ENCODE data around the gene CFAP46.
"Not testable (repeated sequence)": the region's sequence is repeated elsewhere in the genome, so short reads cannot be mapped to it uniquely, and the experiment has no call there.

Gene CFAP46

DNA sequence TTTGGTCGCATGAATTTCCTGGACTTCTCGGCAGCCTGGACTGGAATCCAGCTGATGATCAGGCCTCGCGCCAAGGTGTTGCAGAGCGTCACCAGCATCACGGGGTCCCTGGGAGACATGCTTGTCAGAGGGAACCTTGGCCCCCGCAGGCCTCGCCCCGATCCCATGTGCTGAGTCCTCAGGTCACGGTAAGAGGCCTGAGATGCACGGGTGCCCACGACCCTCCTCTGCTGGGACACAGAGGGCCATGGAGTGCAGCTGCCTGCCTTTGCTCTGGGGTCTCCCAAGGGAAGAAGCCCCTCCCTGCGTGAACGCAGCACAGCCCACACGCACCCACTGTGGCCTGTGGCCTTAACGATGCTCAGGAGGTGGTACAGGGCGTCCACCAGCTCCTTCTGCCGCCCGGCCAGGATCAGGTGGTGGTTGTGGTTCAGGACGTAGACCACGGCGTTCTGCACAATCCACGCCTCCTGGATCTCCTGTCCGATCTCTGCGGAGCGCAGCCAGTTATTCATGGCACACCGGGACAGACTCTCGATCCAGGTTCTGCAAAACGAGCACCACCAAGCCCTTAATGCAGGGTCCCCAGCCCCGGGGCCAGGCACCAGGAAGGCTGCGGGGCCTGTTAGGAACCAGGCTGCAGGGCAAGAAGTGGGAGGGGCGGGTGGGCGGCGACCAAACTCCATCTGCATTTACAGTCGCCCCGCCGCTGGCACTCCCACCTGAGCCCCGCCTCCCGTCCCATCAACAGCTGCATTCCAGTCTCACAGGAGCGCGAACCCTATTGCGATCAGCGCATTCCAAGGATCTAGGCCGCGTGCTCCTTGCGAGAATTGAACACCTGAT, 29.4 kb downstream of the CFAP46 start:
- no peak for DNase-seq

DNA sequence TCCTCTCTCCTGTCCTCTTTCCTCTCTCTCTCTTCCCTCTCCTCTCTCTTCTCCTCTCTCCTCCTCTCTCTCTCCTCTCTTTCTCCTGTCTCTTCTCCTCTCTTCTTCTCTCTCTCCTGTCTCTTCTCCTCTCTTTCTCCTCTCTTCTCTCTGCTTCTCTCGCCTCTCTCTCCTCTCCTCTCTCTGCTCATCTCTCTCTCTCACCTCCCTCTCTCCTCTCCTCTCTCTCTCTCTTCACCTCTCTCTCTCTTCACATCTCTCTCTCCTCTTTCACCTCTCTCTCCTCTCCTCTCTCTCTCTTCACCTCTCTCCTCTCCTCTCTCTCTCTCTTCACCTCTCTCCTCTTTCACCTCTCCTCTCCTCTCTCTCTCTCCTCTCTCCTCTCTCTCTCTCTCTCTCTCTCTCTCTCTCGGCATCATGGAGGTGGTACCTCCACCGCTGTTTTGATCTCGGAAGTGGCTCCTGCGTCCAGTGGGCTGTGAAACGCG, 30.1 kb downstream of the CFAP46 start:
- no peak for DNase-seq

DNA sequence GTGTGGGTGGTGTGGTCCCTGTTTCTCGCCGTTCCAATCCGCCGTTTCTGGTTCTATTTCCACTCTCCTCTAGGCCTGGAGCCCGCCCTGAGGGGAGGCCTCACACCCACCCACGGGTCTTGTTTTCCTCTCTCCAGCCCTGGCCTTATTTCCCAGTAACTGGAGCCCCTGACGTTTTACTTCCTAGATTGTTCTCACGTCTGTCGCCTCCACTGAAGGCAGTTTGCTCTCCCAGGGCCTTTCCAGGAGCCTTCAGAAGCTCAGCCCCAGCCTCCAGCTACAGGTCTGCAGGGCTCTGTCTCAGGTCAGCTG, 30.6 kb downstream of the CFAP46 start:
- no peak for DNase-seq

DNA sequence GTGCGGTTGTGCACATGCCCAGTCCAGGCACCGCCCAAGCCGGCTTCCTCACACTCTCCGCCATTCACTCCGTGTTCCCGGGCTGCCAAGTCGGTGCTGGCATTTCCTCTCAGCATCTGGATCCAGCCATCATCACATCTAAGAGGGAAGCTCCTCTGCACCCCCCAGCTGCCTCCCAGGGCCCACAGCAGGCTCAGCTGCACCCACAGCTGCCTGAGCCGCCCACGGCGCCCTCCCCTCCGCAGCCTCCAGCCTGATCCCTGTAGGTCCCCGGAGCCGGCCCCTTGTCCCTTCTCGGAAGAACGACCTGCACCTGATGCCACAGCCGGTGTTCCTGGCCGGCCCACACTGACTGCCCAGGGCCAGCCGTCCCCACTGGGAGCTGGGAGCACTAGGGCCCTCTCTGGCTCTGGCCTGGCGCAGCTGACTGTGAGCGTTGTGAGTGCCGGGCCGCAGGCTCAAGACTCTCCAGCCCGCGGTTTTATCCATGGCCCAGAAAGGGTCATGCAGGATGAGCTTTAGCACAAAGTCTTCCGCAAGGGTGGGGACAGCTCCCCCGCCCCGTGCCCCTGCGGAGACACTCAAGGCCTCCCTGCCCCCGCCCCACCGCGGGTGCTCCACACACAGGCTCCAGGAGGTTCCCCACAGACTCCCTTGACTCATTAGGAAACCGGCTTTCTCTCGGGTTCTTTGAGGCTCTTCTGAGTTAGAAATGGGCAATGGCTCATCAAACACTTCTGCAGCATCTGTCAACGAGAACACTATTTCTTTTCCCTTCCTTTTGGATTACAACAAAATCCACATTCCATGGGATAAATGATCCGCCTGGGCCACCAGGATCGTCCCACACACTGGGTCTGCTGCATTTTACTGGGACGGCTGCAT, 31.2 kb downstream of the CFAP46 start:
- DNase-seq, result no peak

DNA sequence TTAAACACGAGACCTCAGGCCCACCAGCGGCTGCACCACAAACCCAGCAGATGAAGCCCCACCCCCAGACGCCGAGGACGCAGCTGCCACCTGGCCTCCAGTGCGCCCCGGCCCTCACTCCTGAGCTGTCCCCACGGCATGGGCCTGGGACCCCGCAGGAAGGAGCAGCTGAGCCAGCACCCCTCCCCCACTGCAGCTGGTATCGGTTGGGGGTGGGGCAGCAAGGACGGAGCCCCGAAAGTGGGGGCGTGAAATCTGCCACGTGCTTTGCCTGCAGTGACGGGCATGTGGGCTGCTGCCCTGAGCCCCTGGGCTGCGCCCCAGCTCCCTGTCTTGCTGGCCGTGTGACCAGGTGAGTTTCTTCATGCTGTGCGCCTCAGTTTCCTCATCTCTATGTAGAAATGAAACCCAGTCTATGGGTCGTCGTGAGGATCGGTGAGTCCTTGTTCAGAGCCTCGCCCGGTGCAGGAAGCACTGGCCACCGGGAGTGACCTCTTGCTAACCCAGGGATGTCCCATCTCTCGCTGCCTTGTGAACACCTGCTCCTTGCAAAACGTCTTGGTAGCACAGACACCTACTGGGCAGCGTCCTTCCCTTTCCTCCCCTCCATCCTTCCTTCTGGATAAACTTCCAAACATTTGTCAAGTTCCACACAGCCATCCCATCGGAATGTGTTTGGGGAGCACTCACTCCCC, 32.0 kb downstream of the CFAP46 start:
- DNase-seq, result no peak

DNA sequence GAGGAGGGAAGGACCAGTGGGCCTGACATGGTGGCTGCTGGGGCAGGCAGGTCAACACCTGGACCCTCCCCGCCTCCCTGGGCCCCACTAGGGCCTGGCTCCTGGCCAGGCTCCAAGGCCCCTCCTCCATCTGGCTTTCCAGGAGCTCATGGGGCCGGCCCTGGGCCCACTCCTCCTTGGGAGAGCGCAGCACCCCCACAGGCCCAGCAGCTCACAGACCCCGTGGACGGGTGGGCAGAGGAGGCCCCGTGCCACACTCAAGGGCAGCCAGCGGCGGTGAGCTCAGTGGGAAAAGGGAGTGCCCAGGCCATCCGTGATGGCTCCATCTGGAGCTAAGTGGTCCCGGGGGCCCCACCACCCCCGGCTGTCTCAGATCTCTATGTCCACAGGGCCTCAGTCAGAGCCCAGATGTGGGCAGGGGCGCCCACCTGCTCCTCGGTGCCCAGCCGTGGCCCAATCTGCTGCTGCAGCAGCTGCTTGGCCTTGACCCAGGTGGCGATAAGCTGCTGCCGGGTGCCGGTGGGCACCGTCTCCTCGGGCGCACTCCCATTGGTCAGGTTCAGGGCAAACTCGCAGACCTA, 32.8 kb downstream of the CFAP46 start:
- DNase-seq, result no peak

DNA sequence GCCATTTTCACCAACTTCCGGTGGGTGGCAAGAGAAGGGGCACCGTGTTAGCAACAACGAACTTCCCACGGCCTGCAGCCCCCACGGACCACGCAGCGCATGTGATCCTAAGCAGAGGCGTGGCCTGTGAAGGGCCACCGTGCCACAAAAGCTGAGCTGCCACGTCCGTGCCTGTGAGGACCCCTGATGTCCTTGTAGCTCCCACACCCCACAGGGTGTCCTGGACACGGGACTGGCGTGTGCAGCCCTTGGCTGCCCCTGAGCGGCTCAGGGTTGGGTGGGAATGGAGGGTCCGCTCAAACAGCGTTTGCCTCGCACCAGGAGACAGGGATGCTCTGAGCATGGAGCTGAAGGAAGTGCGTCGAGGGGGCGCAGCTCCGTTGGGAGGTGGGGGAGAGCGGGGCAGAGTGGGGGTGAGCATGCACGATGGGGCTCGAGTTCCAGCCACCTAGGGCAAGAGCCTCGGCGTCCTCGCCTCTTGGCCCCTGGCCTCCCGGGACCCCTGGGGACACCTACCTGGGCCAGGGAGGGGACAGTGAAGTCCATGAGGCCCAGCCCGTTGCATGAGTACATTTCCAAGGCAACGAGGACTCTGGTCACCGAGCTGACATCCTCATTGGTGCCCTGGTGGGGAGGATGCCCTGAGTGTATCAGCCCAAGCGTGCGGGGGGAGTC, 33.6 kb downstream of the CFAP46 start:
- no peak for DNase-seq

DNA sequence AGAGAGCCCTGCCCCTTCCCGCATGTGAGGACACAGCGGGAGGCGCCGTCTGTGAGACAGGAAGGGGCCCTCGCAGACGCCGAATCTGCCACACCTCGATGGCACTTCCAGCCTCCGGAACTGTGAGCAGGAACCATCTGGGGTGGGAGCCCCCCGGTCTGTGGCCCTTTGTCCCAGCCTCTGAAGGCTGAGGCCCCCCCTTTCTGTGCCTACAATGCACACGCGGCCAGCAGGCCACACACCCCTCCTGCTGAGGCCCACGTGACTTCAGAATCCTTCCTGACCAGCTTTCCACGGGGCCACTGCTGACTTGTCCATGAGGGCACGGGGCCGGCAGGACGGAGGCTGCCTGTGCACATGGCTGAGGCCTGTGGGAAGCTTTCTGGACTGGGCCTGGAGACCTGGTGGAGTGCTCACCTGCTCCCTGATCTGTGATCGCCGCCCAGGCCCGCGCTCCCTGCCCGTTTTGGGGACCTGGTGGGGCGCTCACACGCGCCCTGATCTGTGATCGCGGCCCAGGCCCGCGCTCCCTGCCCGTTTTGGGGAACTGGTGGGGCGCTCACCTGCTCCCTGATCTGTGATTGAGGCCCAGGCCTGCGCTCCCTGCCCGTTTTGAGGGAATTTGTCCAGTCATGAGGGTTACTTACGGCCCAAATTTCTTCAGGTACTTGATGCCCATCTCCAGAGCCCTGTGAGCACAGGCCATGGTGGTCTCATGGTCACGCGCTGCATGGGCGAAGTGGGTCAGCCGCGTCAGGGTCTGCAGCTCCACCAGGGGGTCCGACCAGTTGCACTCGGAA, 34.3 kb downstream of the CFAP46 start:
- no peak for DNase-seq

DNA sequence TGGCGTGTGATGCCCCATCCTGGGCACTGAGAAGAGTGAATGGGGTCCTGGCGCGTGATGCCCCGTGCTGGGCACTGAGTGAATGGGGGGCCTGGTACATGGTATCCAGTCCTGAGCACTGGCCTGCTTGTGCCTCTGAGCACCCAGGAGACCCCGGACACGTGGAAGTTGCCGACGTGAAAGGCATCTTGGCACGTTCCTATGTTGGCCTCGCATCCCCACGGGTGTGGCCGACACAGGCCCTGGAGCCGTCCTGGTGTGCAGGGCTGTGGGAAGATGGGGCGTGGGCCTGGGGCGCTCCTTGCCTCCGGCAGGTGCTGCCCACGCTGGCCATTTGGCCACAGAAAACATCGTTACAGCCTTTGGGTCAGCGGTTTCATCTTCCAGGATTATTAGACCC, 35.5 kb downstream of the CFAP46 start:
- no peak for DNase-seq

DNA sequence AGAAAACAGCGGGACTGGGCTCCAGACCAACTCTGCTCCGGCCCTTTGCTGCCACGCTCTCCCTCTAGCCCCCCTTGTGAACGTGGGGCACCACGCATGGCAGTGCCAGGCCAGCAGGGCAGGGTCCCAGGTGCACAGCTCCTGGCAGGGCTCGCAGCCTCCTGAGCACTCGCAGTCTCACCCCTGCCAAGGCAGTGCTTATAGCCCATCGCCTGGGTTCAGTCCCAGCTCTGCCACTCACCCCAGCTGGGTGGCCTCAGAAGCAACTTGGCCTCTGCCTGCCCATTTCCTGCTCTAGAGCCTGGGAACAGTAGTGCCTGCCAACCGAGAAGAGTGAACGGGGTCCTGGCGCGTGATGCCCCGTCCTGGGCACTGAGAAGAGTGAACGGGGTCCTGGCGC, 36.3 kb downstream of the CFAP46 start:
- DNase-seq, result no peak

DNA sequence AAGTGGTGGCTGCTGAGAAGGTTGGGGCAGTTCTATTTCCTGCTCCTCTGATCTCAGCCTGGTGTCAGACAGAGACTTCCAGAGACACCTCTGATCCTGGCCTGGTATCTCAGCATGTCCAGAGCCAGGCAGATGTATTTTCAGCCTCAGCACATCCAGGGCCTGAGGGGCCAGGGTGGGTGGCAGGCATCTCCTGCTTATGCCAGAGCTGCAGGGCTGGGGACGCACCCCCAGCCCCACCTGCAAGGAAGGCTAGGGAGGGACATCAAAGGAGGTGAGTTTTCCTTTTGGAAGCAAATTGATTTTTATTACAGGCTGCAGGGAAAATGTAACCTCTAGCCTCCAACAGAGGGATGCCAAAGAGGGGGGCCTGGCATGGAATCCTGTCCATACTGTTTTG, 36.7 kb downstream of the CFAP46 start:
- no peak for DNase-seq

DNA sequence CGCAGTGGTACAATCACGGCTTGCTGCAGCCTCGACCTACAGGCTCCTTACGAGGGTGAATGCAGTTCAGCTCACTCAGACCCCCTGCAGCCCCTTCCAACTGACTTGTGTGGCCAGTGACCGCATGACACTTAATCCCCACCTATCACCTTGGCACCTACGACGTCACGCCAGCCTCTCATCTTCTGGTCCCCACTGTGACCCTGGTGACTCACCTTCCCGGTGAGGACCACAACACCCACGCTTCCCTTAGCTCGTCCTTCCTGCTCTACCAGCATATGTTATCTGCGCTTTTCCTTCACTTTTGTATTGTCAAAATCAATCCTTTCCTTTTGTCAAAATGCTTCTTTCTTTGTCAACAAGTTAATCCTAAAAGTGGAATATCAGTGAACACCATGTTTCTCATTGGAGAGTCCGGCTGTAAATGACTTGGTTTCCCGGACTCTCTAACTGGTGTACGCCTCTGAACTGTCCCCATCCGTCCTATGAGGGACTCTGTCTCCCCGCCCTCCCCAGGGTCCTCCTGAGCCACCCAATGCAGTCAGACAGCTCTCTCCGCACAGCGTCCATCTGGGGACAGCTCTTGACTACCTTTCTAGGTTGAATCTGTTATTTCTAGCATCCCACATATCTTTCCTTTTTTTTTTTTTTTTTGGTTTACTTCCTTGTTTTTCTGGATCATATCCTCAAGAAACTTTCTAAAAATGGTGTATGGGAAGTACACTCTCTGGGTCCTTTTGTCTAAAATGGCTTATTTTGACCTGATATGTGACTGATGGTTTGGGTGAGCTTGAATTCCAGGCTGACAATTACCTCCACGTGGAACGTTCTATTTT, 37.3 kb downstream of the CFAP46 start:
- no peak for DNase-seq

DNA sequence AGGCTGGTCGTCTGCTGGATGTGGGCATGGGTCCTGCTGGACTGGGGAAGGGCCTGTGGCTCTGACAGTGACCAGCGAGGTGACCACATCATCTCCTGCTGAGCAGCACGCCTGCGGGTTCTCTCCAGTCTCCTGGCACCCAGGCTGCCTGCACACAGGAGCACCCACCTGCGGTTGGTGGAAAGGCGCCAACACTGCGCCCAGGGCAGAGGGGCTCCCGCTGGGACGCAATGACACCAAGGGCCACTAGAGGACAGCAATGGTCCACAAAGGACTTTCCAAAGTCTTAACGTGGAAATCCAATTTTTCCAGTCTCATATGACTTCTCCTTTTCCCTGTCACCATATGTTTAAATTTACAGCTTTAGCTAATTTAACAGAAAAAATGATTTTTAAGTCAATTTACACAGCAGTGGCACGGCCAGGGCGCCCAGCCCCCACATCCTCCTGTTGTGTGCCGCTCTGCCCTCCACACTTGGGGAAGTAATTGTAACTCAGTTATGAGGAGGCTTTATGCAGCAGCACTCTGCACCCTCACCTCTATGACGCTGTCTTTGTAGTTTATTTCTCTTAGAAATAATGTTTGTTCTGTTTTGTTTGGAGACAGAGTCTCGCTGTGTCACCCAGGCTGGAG, 38.1 kb downstream of the CFAP46 start:
- no peak for DNase-seq

DNA sequence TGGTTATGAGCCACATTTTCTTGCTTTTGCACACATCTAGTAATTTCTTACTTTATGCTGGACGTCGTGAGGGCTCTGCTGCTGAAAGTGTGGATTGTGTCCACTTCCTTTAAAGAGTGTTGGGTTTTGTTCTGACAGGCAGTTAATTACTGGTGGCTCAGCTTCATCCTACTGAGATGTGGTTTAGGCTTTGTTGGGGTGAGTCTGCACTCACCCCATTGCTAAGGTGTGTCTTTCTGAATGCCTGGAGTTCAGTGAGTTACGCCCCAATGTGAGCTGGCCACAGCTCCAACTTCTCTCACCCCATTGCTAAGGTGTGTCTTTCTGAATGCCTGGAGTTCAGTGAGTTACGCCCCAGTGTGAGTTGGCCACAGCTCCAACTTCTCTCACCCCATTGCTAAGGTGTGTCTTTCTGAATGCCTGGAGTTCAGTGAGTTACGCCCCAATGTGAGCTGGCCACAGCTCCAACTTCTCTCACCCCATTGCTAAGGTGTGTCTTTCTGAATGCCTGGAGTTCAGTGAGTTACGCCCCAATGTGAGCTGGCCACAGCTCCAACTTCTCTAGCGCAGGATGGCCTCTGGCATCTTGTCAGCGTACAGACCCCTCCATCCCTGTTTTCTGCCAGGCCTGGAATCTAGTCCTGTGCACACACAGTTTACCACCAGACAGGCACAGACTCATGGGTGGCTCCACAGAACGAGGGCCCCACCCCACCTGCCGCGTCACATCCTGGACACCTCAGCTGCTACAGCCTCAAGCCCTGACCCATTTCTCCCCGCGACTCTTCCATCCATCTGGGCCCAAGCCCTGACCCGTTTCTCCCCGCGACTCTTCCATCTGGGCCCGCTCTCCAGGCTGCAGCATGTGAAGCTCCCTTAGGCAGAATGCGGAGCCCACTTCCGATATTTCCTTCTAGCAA, 39.5 kb downstream of the CFAP46 start:
- DNase-seq, result not testable (repeated sequence)

DNA sequence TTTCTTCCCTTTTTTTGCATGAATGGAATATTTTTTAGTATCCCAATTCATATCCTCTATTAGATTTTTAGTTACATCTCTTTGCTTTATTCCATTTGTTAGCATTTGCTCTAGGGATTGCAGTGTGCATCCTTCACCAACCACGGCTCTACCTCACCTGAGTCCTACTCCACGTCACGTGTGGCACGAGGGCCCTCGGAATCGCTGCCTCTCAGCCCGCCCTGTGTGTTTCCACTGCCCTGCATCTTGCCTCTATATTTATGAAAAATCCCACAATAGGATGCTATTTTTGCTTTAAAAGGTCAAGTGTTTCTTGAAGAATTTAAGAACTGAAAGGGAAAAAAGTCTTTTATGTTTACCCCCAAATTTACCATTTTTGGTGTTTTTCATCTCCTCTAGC, 41.0 kb downstream of the CFAP46 start:
- DNase-seq, result no peak

DNA sequence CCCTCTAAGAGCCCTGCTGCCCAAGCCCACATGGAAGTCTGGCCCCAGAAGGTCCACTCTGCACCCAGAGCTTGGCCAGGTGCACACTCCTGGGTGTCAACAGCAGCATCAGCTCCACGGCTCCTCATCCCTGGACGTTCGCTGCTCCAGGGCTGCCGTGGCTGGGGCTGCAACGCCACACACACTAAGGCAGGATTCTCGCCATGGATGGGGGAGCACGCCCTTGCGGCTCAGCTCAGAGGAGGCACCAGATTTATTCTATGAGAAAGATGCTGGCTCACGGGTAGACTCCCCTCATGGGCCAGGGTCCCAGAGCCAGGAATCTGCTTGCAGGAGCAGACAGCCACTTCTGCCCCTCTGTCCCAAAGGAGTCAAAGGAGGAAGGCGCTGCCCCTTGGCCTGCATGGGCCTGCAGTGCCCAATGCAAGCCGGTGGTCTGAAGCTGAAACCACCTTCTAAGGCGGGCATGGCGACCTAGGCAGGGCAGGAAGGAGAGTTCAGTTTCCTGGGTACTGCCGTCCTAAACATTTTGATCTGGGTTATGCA, 42.1 kb downstream of the CFAP46 start:
- DNase-seq, result no peak

DNA sequence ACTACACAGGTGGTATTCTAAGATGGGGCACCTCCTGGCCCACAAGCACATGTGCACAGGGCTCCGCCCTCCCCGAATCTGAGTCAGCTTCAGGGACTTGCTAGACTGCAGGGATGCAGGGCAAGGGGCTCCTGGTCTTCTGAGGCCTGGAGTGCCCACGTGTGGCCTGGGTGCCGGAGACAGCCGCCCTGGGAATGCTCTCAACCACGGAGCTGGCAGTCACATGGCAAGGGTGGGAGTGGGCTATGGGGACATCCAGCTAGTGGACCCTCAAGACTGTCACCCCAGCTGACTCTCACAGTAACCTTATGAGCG, 42.7 kb downstream of the CFAP46 start:
- DNase-seq, result no peak

DNA sequence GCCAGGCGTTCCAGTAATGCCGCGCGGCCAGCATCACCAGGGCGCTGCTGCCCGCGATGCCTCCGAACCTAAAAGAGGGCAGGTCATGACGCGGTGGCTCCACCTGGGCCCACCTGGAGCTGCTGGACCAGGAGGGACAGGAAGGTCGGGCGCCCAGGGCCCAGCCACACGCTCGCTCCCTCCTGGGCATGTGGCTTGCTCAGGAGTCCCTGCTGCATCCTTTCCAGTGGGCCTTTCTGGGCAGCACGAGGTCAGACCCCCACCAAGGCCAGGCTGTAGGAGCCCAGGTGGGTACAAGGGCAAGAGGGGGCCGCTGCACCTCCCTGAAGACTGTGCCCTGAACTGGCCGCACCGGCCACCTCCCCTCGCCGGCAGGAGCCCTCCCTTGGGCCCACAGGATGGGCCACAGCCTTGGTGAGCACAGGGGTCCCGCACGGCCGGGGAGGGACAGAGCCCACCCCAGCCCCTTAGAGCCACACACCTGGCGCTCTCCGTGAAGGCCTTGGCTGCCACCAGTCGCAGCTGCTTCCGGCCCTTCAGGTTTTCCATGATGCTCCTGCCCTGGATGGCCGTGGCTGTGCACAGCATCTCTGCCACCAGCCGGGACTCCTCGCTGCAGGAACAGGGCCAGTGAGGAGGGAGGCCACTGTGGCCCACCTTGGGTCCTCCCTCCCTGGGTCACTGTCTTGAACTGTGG, 43.2 kb downstream of the CFAP46 start:
- no peak for DNase-seq

Measured in NCI-H2107 (cell line).